ENCODE measurements around the gene CIB4.

Gene CIB4

DNA sequence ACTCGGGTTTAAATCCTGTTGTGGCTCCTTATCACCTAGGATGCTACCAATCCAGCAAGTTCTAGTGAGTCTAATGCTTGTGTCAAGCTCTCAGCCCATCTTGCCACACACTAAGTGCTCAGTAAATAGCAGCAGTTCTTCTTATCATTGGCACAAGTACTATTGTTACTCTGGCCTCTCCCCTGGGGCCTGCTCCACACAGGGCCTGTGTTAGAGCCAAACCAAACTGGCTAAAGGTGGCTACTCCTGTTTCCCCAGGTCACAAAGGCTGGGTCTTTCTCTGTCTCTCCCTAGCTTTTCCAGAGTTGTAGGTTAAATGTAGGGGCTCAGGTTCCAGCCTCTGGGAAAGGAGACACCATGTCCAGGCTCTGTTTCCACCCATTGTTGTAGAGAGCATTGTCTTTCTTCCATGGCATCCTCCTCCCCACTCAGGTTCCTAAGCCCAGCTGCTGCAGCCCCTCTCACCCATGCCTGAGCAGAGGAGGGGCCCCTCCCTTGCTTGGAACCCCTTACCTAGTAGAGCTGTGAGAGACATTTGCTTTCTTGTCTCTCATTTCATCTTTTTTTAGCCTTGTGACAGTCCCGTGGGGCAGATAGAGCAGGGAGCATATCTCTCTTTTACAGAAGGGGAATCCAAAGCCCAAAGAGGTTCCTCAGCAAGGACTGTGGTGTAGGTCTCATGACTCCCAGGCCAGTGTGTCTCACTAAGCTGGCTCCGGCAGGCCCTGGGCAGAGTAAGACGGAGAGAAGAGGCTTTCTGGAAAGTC, 106.9 kb downstream of the CIB4 start:
- DNase-seq (ENCODE audit: low read depth): peak; percentile 7
- H3K4me3 ChIP-seq (replicated peaks; ENCODE audit: low read depth, low read length): no peak overlapping the region
- TF ChIP-seq, protein P1, sequence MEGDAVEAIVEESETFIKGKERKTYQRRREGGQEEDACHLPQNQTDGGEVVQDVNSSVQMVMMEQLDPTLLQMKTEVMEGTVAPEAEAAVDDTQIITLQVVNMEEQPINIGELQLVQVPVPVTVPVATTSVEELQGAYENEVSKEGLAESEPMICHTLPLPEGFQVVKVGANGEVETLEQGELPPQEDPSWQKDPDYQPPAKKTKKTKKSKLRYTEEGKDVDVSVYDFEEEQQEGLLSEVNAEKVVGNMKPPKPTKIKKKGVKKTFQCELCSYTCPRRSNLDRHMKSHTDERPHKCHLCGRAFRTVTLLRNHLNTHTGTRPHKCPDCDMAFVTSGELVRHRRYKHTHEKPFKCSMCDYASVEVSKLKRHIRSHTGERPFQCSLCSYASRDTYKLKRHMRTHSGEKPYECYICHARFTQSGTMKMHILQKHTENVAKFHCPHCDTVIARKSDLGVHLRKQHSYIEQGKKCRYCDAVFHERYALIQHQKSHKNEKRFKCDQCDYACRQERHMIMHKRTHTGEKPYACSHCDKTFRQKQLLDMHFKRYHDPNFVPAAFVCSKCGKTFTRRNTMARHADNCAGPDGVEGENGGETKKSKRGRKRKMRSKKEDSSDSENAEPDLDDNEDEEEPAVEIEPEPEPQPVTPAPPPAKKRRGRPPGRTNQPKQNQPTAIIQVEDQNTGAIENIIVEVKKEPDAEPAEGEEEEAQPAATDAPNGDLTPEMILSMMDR (IDR thresholded peaks at IDR 0.05; ENCODE audit: low read length, missing control alignments): no peak

DNA sequence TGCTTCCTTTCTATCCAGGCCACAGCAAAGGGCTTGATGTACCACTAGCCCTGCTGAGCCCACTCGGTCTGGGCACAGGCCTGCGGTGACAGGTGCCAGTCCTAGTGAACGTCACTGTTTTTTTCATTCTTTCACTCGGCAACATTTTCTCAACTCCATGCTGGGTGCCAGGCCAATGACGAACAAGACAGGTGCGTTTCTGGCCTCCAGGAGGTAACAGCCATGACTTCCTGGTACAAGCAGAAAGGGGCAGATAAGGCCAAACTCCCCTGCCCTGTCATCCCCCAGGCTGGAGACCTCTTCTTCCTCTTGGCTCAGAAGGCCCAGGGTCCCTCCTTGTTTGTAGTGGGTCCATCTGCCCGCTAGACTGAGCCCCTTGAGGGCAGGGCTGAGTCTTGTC, 107.5 kb downstream of the CIB4 start:
- no peak for DNase-seq (ENCODE audit: low read depth)
- H3K4me3 ChIP-seq (replicated peaks; ENCODE audit: low read depth, low read length): no peak overlapping the region
- TF ChIP-seq, protein P1 (IDR thresholded peaks at IDR 0.05; ENCODE audit: low read length, missing control alignments): no peak

DNA sequence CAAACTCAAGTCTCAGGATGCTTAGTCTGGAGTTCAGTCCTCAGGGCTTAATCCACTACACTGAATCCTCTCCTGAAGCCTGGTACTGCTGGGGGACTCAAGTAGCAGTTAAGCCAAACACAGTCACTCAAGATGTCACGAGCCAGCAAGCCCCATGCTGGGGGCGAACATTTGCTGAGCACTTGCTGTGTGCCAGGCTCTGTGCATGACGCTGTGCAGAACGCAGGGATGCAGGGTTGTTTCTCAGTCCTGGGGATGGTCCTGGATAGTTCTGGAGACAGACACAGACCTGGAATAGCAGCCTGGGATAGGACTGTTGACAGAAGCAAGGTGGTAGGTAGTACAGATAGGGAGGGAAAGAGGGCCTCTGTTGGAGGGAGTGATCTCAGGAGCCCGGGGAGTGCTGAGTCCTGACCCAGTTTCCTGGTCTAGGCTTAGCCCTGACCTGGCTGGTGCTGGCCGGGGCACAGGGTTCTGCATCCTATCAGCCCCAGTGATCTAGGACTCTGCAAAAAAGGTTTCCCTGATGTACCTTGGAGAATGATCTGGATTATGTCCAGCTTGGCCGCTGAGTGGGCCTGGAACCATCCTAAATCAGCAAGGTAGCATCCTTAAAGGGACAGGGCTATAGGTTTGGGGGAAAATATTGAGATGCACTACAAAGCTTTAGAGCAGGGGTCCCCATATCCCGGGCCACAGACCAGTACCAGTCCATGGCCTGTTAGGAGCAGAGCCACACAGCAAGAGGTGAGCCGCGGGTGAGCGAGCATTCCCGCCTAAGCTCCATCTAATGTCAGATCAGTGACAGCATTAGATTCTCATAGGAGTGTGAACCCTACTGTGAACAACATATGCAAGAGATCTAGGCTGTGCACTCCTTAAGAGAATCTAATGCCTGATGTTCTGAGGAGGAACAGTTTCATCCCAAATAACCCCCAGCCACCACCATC, 108.6 kb downstream of the CIB4 start:
- H3K4me3 ChIP-seq (replicated peaks; ENCODE audit: low read depth, low read length): no peak overlapping the region
- TF ChIP-seq, protein P1 (IDR thresholded peaks at IDR 0.05; ENCODE audit: low read length, missing control alignments): no peak
- no peak for DNase-seq (ENCODE audit: low read depth)

All from fibroblast of pulmonary artery (primary cell).